Measurements from ENCODE around the gene CHRNA10.

CHRNA10 gene

GRCh38 chr11:3641191-3641590 is 30.0 kb downstream of the CHRNA10 start:
- peak overlapping the region; percentile 95 for H3K18ac ChIP-seq (ENCODE audit: low read length)
- no peak overlapping the region for H4K8ac ChIP-seq (ENCODE audit: low read depth, low read length)
- peaks cover 0 to 6% (median 0%) of the 10 kb centered on the region in 3 experiments for H3K27me3 ChIP-seq (ENCODE audit: control insufficient read depth in 3 of 3, insufficient read depth in 3 of 3, low read depth in 1 of 3, low read length in 3 of 3)
- peaks cover 4 to 9% of the 10 kb centered on the region in 2 donors for H3K9me3 ChIP-seq (replicated peaks in 1 of 2; ENCODE audit: control insufficient read depth in 2 of 2, insufficient read depth in 1 of 2, low read depth in 1 of 2, low read length in 2 of 2)
- peak overlapping the region; percentile 96 for H2AFZ ChIP-seq (ENCODE audit: low read length)
- no peak overlapping the region for H2BK120ac ChIP-seq (ENCODE audit: low read depth, low read length)
- WGBS, 2 donors (ENCODE audit: extremely low coverage in 2 of 2, insufficient read length in 2 of 2, insufficient replicate concordance in 1 of 2): no CpG with 5 or more reads among the region's 8 CpGs
- no peak for DNase-seq (ENCODE audit: low spot score)
- no peak overlapping the region for H3K9ac ChIP-seq (ENCODE audit: low read depth, low read length, poor library complexity)
- peak overlapping the region; percentile 79 for H2BK15ac ChIP-seq (ENCODE audit: low read length)
- no peak overlapping the region for H3K4ac ChIP-seq (ENCODE audit: low read length)
- no peaks in the 10 kb centered on the region for H3K79me1 ChIP-seq (ENCODE audit: low read depth, low read length)
- H3K36me3 ChIP-seq (replicated peaks in 1 of 2; ENCODE audit: control insufficient read depth in 2 of 2, insufficient read depth in 2 of 2, low read length in 2 of 2): no peaks in the 10 kb centered on the region
- H3K4me2 ChIP-seq (ENCODE audit: insufficient read depth, low read length, poor library complexity, severe bottlenecking): peak overlapping the region; percentile 90
- H2AK5ac ChIP-seq (ENCODE audit: low read depth, low read length): peak overlapping the region; percentile 73
- H3K4me1 ChIP-seq (ENCODE audit: control insufficient read depth in 2 of 2, insufficient read depth in 1 of 2, low read depth in 1 of 2, low read length in 2 of 2): peaks cover 3 to 5% of the 10 kb centered on the region in 2 donors
- peak overlapping the region; percentile 70 for H3K23ac ChIP-seq (ENCODE audit: low read depth, low read length, poor library complexity)
- no peak overlapping the region for H4K91ac ChIP-seq (ENCODE audit: low read depth, low read length, poor library complexity)
- H3K4me3 ChIP-seq (ENCODE audit: low read length in 2 of 2): peak overlapping the region in 1 of 2 donors; percentile 54
- H2BK12ac ChIP-seq (ENCODE audit: low read length): no peak overlapping the region
- no peak overlapping the region for H2BK5ac ChIP-seq (ENCODE audit: low read length)
- H3K27ac ChIP-seq (replicated peaks; ENCODE audit: low read length): no peak overlapping the region
- H3K14ac ChIP-seq (ENCODE audit: low read length): no peak overlapping the region

DNA sequence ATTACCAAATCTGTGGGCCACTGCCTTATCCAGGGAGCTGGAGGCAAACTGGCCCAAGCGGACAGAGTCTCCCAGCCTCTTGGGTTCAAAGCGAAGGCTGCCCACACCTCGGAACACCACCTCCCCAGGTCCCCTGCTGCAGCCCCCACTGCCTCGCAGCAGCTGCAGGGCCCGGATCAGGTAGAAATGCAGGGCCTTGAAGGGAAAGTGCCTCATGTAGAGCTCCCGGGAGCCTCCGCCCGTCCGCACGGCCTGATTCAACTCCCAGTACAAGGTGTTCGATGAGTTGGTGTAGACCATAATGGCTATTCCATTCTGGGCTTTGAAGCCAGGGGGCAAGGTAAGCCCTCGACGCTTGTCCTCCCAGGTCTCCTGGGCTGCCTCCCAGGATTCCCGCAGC is 31.3 kb downstream of the CHRNA10 start:
- Histone ChIP-seq H2AFZ (ENCODE audit: low read length) (no peak overlapping the region), H3K27me3 (ENCODE audit: control insufficient read depth in 3 of 3, insufficient read depth in 3 of 3, low read depth in 1 of 3, low read length in 3 of 3) (peaks cover 0 to 16% (median 0%) of the 10 kb centered on the region in 3 experiments), H2BK120ac (ENCODE audit: low read depth, low read length) (no peak overlapping the region), H3K27ac (replicated peaks; ENCODE audit: low read length) (no peak overlapping the region), H3K18ac (ENCODE audit: low read length) (no peak overlapping the region), H3K23ac (ENCODE audit: low read depth, low read length, poor library complexity) (no peak overlapping the region), H3K4ac (ENCODE audit: low read length) (no peak overlapping the region), H3K79me1 (ENCODE audit: low read depth, low read length) (no peaks in the 10 kb centered on the region), H2AK5ac (ENCODE audit: low read depth, low read length) (peak overlapping the region; percentile 17), H3K4me1 (ENCODE audit: control insufficient read depth in 2 of 2, insufficient read depth in 1 of 2, low read depth in 1 of 2, low read length in 2 of 2) (peaks cover 3 to 5% of the 10 kb centered on the region in 2 donors), H3K4me3 (ENCODE audit: low read length in 2 of 2) (no peak overlapping the region), H2BK5ac (ENCODE audit: low read length) (peak overlapping the region; percentile 4), H4K8ac (ENCODE audit: low read depth, low read length) (no peak overlapping the region), H3K14ac (ENCODE audit: low read length) (no peak overlapping the region), H2BK15ac (ENCODE audit: low read length) (no peak overlapping the region), H3K9ac (ENCODE audit: low read depth, low read length, poor library complexity) (no peak overlapping the region), H3K4me2 (ENCODE audit: insufficient read depth, low read length, poor library complexity, severe bottlenecking) (no peak overlapping the region), H3K36me3 (replicated peaks in 1 of 2; ENCODE audit: control insufficient read depth in 2 of 2, insufficient read depth in 2 of 2, low read length in 2 of 2) (no peaks in the 10 kb centered on the region), H3K9me3 (replicated peaks in 1 of 2; ENCODE audit: control insufficient read depth in 2 of 2, insufficient read depth in 1 of 2, low read depth in 1 of 2, low read length in 2 of 2) (peaks cover 2 to 4% of the 10 kb centered on the region in 2 donors), H2BK12ac (ENCODE audit: low read length) (no peak overlapping the region), H4K91ac (ENCODE audit: low read depth, low read length, poor library complexity) (no peak overlapping the region)
- no CpG with 5 or more reads among the region's 14 CpGs for WGBS, 2 donors (ENCODE audit: extremely low coverage in 2 of 2, insufficient read length in 2 of 2, insufficient replicate concordance in 1 of 2)
- no peak for DNase-seq (ENCODE audit: low spot score)

DNA sequence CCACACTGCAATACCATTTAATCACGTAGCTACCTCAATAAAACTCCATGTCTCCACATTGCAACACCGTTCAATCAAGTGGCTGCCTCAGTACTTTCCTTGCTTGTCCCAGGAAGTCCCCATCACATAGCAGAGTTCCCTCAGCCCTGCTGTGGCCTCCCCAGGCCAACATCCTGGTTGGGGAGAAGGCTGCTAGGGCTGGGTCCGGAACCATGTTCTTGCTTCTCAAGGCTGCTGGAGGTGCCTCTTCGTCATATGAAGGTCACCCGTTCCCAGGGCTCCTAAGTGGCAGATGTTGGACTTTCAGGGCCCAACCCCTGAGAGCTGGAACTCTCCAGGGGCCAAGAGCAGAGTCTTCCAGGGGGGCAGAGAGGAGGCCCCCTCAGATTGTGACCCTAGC is 32.7 kb downstream of the CHRNA10 start:
- no CpG with 5 or more reads among the region's 5 CpGs for WGBS, 2 donors (ENCODE audit: extremely low coverage in 2 of 2, insufficient read length in 2 of 2, insufficient replicate concordance in 1 of 2)
- peaks cover 0 to 12% (median 0%) of the 10 kb centered on the region in 3 experiments for H3K27me3 ChIP-seq (ENCODE audit: control insufficient read depth in 3 of 3, insufficient read depth in 3 of 3, low read depth in 1 of 3, low read length in 3 of 3)
- H3K14ac ChIP-seq (ENCODE audit: low read length): no peak overlapping the region
- H3K4me2 ChIP-seq (ENCODE audit: insufficient read depth, low read length, poor library complexity, severe bottlenecking): no peak overlapping the region
- H3K4me3 ChIP-seq (ENCODE audit: low read length in 2 of 2): no peak overlapping the region
- peaks cover 3 to 5% of the 10 kb centered on the region in 2 donors for H3K4me1 ChIP-seq (ENCODE audit: control insufficient read depth in 2 of 2, insufficient read depth in 1 of 2, low read depth in 1 of 2, low read length in 2 of 2)
- no peak overlapping the region for H2BK5ac ChIP-seq (ENCODE audit: low read length)
- no peak overlapping the region for H2AFZ ChIP-seq (ENCODE audit: low read length)
- H3K4ac ChIP-seq (ENCODE audit: low read length): no peak overlapping the region
- H2BK12ac ChIP-seq (ENCODE audit: low read length): no peak overlapping the region
- H3K36me3 ChIP-seq (replicated peaks in 1 of 2; ENCODE audit: control insufficient read depth in 2 of 2, insufficient read depth in 2 of 2, low read length in 2 of 2): no peaks in the 10 kb centered on the region
- peak overlapping the region; percentile 63 for H2AK5ac ChIP-seq (ENCODE audit: low read depth, low read length)
- H3K79me1 ChIP-seq (ENCODE audit: low read depth, low read length): no peaks in the 10 kb centered on the region
- DNase-seq (ENCODE audit: low spot score): no peak
- peak overlapping the region; percentile 35 for H4K91ac ChIP-seq (ENCODE audit: low read depth, low read length, poor library complexity)
- H3K9ac ChIP-seq (ENCODE audit: low read depth, low read length, poor library complexity): no peak overlapping the region
- no peak overlapping the region for H2BK120ac ChIP-seq (ENCODE audit: low read depth, low read length)
- no peak overlapping the region for H4K8ac ChIP-seq (ENCODE audit: low read depth, low read length)
- no peak overlapping the region for H2BK15ac ChIP-seq (ENCODE audit: low read length)
- no peak overlapping the region for H3K18ac ChIP-seq (ENCODE audit: low read length)
- no peak overlapping the region for H3K27ac ChIP-seq (replicated peaks; ENCODE audit: low read length)
- H3K9me3 ChIP-seq (replicated peaks in 1 of 2; ENCODE audit: control insufficient read depth in 2 of 2, insufficient read depth in 1 of 2, low read depth in 1 of 2, low read length in 2 of 2): no peaks in the 10 kb centered on the region
- H3K23ac ChIP-seq (ENCODE audit: low read depth, low read length, poor library complexity): no peak overlapping the region

GRCh38 chr11:3637201-3637600 is 34.0 kb downstream of the CHRNA10 start:
- Histone ChIP-seq H4K91ac (ENCODE audit: low read depth, low read length, poor library complexity) (no peak overlapping the region), H3K27ac (replicated peaks; ENCODE audit: low read length) (no peak overlapping the region), H3K9ac (ENCODE audit: low read depth, low read length, poor library complexity) (no peak overlapping the region), H3K27me3 (ENCODE audit: control insufficient read depth in 3 of 3, insufficient read depth in 3 of 3, low read depth in 1 of 3, low read length in 3 of 3) (peaks cover 0 to 12% (median 0%) of the 10 kb centered on the region in 3 experiments), H2BK15ac (ENCODE audit: low read length) (no peak overlapping the region), H3K9me3 (replicated peaks in 1 of 2; ENCODE audit: control insufficient read depth in 2 of 2, insufficient read depth in 1 of 2, low read depth in 1 of 2, low read length in 2 of 2) (no peaks in the 10 kb centered on the region), H3K79me1 (ENCODE audit: low read depth, low read length) (no peaks in the 10 kb centered on the region), H2AK5ac (ENCODE audit: low read depth, low read length) (peak overlapping the region; percentile 26), H3K4ac (ENCODE audit: low read length) (no peak overlapping the region), H3K4me3 (ENCODE audit: low read length in 2 of 2) (no peak overlapping the region), H3K36me3 (replicated peaks in 1 of 2; ENCODE audit: control insufficient read depth in 2 of 2, insufficient read depth in 2 of 2, low read length in 2 of 2) (no peaks in the 10 kb centered on the region), H3K18ac (ENCODE audit: low read length) (peak overlapping the region; percentile 37), H3K4me1 (ENCODE audit: control insufficient read depth in 2 of 2, insufficient read depth in 1 of 2, low read depth in 1 of 2, low read length in 2 of 2) (peaks cover 0 to 3% of the 10 kb centered on the region in 2 donors), H2BK120ac (ENCODE audit: low read depth, low read length) (no peak overlapping the region), H2AFZ (ENCODE audit: low read length) (no peak overlapping the region), H3K4me2 (ENCODE audit: insufficient read depth, low read length, poor library complexity, severe bottlenecking) (no peak overlapping the region), H2BK5ac (ENCODE audit: low read length) (no peak overlapping the region), H3K14ac (ENCODE audit: low read length) (no peak overlapping the region), H3K23ac (ENCODE audit: low read depth, low read length, poor library complexity) (no peak overlapping the region), H2BK12ac (ENCODE audit: low read length) (no peak overlapping the region), H4K8ac (ENCODE audit: low read depth, low read length) (no peak overlapping the region)
- no peak for DNase-seq (ENCODE audit: low spot score)
- WGBS, 2 donors (ENCODE audit: extremely low coverage in 2 of 2, insufficient read length in 2 of 2, insufficient replicate concordance in 1 of 2): no CpG with 5 or more reads among the region's 13 CpGs
